Measurements from ENCODE around the gene KDM1B.
"Not testable (repeated sequence)": the region's sequence is repeated elsewhere in the genome, so short reads cannot be mapped to it uniquely, and the experiment has no call there.

- TF ChIP-seq POLR2A (IDR thresholded peaks at IDR 0.05; ENCODE audit: low read depth); POLR2AphosphoS5 (IDR thresholded peaks at IDR 0.05): not testable (repeated sequence)
- TF ChIP-seq, protein P1, sequence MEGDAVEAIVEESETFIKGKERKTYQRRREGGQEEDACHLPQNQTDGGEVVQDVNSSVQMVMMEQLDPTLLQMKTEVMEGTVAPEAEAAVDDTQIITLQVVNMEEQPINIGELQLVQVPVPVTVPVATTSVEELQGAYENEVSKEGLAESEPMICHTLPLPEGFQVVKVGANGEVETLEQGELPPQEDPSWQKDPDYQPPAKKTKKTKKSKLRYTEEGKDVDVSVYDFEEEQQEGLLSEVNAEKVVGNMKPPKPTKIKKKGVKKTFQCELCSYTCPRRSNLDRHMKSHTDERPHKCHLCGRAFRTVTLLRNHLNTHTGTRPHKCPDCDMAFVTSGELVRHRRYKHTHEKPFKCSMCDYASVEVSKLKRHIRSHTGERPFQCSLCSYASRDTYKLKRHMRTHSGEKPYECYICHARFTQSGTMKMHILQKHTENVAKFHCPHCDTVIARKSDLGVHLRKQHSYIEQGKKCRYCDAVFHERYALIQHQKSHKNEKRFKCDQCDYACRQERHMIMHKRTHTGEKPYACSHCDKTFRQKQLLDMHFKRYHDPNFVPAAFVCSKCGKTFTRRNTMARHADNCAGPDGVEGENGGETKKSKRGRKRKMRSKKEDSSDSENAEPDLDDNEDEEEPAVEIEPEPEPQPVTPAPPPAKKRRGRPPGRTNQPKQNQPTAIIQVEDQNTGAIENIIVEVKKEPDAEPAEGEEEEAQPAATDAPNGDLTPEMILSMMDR (IDR thresholded peaks at IDR 0.05): not testable (repeated sequence)
Measured at GRCh38 chr6:18226451-18227105, 71.4 kb downstream of the KDM1B start.

All from esophagus muscularis mucosa (tissue), 3 donors.